ENCODE results near the gene ERGIC3.
A peak's percentile ranks its signal among the peaks of the same experiment; 100 is the strongest.

ERGIC3 gene

GRCh38 chr20:35560105-35560511, 18.2 kb downstream of the ERGIC3 start:
- TF ChIP-seq CTCF (IDR thresholded peaks at IDR 0.05; ENCODE audit: low read depth, low read length), result no peak
- H3K4me3 ChIP-seq (ENCODE audit: low read depth, low read length), result no peak overlapping the region
- DNase-seq (ENCODE audit: low read depth, low spot score), result no peak
- in situ Hi-C loops (cut with HindIII; ENCODE audit: low sequenced_read_pairs), result no loop called here

- no peak for TF ChIP-seq CTCF (IDR thresholded peaks at IDR 0.05; ENCODE audit: low read depth, low read length)
- DNase-seq (ENCODE audit: low read depth, low spot score), result no peak
- no peak overlapping the region for H3K4me3 ChIP-seq (ENCODE audit: low read depth, low read length)
- in situ Hi-C loops (cut with HindIII; ENCODE audit: low sequenced_read_pairs), result no loop called here
Measured at GRCh38 chr20:35560541-35560940, 18.7 kb downstream of the ERGIC3 start.

- H3K4me3 ChIP-seq (ENCODE audit: low read depth, low read length), result no peak overlapping the region
- TF ChIP-seq CTCF (IDR thresholded peaks at IDR 0.05; ENCODE audit: low read depth, low read length), result peak; percentile 39
- in situ Hi-C loops (cut with HindIII; ENCODE audit: low sequenced_read_pairs), result no loop called here
- DNase-seq (ENCODE audit: low read depth, low spot score), result peak; percentile 49
Measured at GRCh38 chr20:35561268-35561667, 19.4 kb downstream of the ERGIC3 start.

GRCh38 chr20:35561671-35562070, 19.8 kb downstream of the ERGIC3 start:
- DNase-seq (ENCODE audit: low read depth, low spot score), result no peak
- in situ Hi-C loops (cut with HindIII; ENCODE audit: low sequenced_read_pairs), result no loop called here
- H3K4me3 ChIP-seq (ENCODE audit: low read depth, low read length), result no peak overlapping the region
- no peak for TF ChIP-seq CTCF (IDR thresholded peaks at IDR 0.05; ENCODE audit: low read depth, low read length)

GRCh38 chr20:35562541-35563110, 20.7 kb downstream of the ERGIC3 start:
- DNase-seq (ENCODE audit: low read depth, low spot score), result no peak
- no peak for TF ChIP-seq CTCF (IDR thresholded peaks at IDR 0.05; ENCODE audit: low read depth, low read length)
- H3K4me3 ChIP-seq (ENCODE audit: low read depth, low read length), result no peak overlapping the region
- in situ Hi-C loops (cut with HindIII; ENCODE audit: low sequenced_read_pairs), result no loop called here

- in situ Hi-C loops (cut with HindIII; ENCODE audit: low sequenced_read_pairs), result no loop called here
- TF ChIP-seq CTCF (IDR thresholded peaks at IDR 0.05; ENCODE audit: low read depth, low read length), result no peak
- no peak overlapping the region for H3K4me3 ChIP-seq (ENCODE audit: low read depth, low read length)
- no peak for DNase-seq (ENCODE audit: low read depth, low spot score)
Measured at GRCh38 chr20:35563834-35564233, 22.0 kb downstream of the ERGIC3 start.

GRCh38 chr20:35564905-35565304, 23.0 kb downstream of the ERGIC3 start:
- no peak for DNase-seq (ENCODE audit: low read depth, low spot score)
- TF ChIP-seq CTCF (IDR thresholded peaks at IDR 0.05; ENCODE audit: low read depth, low read length), result no peak
- H3K4me3 ChIP-seq (ENCODE audit: low read depth, low read length), result no peak overlapping the region
- in situ Hi-C loops (cut with HindIII; ENCODE audit: low sequenced_read_pairs), result no loop called here
